Epithelial cell of umbilical artery (primary cell): ENCODE data around the gene WDR82. TPM values are rescaled to one million over a fixed set of nuclear protein-coding genes. Genes with fewer than 3 reads are reported as not detected.

Source experiments
- total RNA-seq: library from RNA; depleted of rRNA; stranded (reverse); fragments of >200 nt; gene quantifications from 2 replicates; pipeline ENCODE4 v1.2.3, GENCODE V29; 2014

The WDR82 gene, protein sequence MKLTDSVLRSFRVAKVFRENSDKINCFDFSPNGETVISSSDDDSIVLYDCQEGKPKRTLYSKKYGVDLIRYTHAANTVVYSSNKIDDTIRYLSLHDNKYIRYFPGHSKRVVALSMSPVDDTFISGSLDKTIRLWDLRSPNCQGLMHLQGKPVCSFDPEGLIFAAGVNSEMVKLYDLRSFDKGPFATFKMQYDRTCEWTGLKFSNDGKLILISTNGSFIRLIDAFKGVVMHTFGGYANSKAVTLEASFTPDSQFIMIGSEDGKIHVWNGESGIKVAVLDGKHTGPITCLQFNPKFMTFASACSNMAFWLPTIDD
- total RNA-seq: 60.4 and 83.6 TPM in 2 replicates

DNA sequence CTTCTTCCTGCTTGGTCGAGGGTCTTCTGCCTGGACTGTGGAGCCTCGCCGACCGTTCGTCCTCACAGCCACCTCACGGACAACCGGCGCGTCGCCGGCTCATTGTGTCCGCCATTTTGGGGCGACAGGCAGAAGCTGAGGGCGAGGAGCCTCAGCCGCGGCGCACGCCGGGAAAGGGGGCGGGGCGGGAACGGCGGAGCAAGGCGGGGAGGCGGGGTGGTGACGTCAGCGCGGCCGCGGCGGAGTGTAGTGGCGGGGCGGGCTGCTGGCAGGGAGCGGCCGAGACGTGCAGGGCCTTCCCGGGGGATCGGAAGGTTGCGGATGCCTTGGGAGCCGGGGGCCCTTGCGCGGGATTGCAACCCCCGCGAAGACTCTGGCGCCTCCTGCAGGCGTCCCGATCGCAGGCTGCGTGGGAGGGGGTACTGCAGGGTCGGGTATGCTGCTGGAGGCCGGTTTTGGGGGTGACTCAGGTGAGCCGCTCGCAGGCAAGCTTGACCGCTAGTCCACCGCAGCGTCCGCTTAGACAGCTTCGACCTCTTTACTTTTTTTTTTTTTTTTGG is at the start of gene WDR82:
WDR82 (minus strand) TSS at position 140 of the 560 bp plus-strand sequence. CDS start 288 bp downstream, outside the sequence.

GRCh38 chr3:52315977-52316764 is 37.7 kb upstream of the WDR82 start, which contains the start of gene DNAH1:
TSS of gene DNAH1 (plus strand) at chr3:52316319. CDS start at chr3:52322443, 6,124 bp downstream.

GRCh38 chr3:52245322-52246263 is 32.9 kb downstream of the WDR82 start, which contains the start of gene PPM1M:
TSS of gene PPM1M (plus strand) at chr3:52245759. CDS start at chr3:52245825, 66 bp downstream.

DNA sequence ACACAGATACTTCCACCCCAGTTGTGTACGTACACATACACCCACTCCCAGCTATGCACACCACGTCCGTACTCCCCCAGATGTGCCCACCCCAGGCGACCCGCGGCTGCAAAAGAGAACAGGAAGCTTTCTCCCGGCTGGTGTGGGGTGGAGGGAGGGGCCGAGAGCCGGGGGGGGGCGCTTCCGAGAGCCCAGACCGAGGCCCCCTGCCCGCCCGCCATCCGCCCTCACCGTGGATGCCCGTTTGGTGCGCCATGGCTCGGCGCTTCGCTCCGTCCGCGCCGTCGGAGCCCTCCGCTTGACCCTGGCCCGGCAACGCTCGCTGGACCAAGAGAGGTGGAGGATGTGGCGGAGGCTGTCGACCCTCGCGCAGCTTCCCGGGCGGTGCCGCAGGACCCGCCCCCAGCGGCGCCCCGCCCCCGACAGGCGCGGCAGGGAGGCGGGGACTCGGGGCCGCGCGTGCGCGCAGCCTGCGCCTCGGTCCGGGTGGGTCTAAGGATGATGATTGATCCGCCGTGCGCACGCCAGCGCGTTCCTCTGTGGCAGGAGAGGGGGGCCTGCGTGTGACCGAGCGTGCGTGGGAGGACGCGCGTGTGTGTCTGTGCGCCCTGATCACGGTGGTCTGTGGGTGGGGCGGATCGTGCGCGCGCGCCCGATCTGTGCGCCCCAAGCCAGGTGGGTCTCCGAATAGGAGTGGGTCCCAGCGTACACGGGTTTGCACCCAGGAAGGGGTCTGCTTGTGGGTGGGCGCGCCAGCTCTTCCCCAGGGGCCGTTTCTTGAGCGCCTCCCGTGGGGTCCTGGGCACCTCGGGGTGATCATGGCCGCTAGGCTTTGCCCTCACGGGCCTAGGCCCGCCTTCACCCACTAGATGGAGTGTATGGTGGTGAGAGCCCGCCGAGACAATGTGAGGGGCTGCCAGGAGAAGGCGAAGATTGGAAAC is 39.4 kb downstream of the WDR82 start, which contains the start of gene TWF2:
TWF2 (minus strand) TSS at position 398 of the 941 bp plus-strand sequence; CDS start at position 256, 142 bp downstream.

GRCh38 chr3:52225452-52226228 is 52.8 kb downstream of the WDR82 start, which contains the start of gene TLR9:
TSS of gene TLR9 (minus strand) at chr3:52225645. CDS start at chr3:52225529, 116 bp downstream.

Other genes starting within 250 kb of the WDR82 start
- gene DUSP7, start 222.1 kb downstream of the WDR82 start, total RNA-seq: 9.6 and 10.4 TPM in 2 replicates
- gene POC1A, start 124.2 kb downstream of the WDR82 start, total RNA-seq: 9.1 and 11.4 TPM in 2 replicates
- gene ALAS1, start 80.5 kb downstream of the WDR82 start, total RNA-seq: 45.1 and 47.1 TPM in 2 replicates
- not detected in 2 replicates for gene TLR9, start 53.0 kb downstream of the WDR82 start, total RNA-seq
- 106 and 168 TPM in 2 replicates for gene TWF2, start 39.5 kb downstream of the WDR82 start, total RNA-seq
- 5.8 and 12.3 TPM in 2 replicates for gene PPM1M, start 32.9 kb downstream of the WDR82 start, total RNA-seq
- gene GLYCTK, start 9.2 kb upstream of the WDR82 start, total RNA-seq: 18.8 and 24.4 TPM in 2 replicates
- gene DNAH1, start 37.7 kb upstream of the WDR82 start, total RNA-seq: 0.97 and 1.5 TPM in 2 replicates
- gene BAP1, start 131.4 kb upstream of the WDR82 start, total RNA-seq: 60.2 and 61.7 TPM in 2 replicates
- 3.2 and 4.2 TPM in 2 replicates for gene PHF7, start 132.0 kb upstream of the WDR82 start, total RNA-seq
- gene SEMA3G, start 166.5 kb upstream of the WDR82 start, total RNA-seq: 39.5 and 61.1 TPM in 2 replicates
- gene TNNC1, start 175.4 kb upstream of the WDR82 start, total RNA-seq: not detected in 2 replicates
- 48.7 and 78.7 TPM in 2 replicates for gene NISCH, start 177.0 kb upstream of the WDR82 start, total RNA-seq
- 189 and 191 TPM in 2 replicates for gene STAB1, start 216.7 kb upstream of the WDR82 start, total RNA-seq